HCT116 (cell line): ENCODE results near the gene CAMK1D. TPM values are rescaled to one million over a fixed set of nuclear protein-coding genes. Genes with fewer than 3 reads are reported as not detected.

Experiments
- ATAC-seq: fragments of 200-7000 bp; cut with Tn5 transposase; 2 replicates; pipeline ENCODE4 v1.9.1; 2020; ENCODE audit warnings: mild to moderate bottlenecking, moderate library complexity
- BruUV-seq: library from RNA; stranded (reverse); fragments of 400-500 nt; replicated peaks from 2 replicates; lab custom pipeline; 2021; lab: Mats Ljungman, UMichigan
- CTCF ChIA-PET: fragments of 300-600 bp; sonication (Branson Sonifier 250); formaldehyde crosslinking; loops from one replicate; lab custom pipeline; 2021; ENCODE audit warnings: antibody characterized with exemption; lab: Charles Lee
- POLR2A ChIA-PET: fragments of 300-600, 350-600 bp; sonication (Branson Sonifier 250); formaldehyde crosslinking; loops from one replicate; lab custom pipeline; 2021; ENCODE audit warnings: antibody characterized with exemption; lab: Charles Lee
- RAD21 ChIA-PET, 2 experiments: fragments of 300-600 bp; sonication (Branson Sonifier 250); formaldehyde crosslinking; loops; one replicate each; lab custom pipeline; 2023; ENCODE audit warnings: low total read pairs in 2 of 2; ENCODE audit not compliant: uncharacterized antibody in 2 of 2, unreplicated experiment in 2 of 2, low non-redundant PET in 1 of 2; lab: Charles Lee
- DNase-seq: peaks from one replicate; pipeline ENCODE4 v3.0.0-alpha.2; 2010; ENCODE audit warnings: low read depth, low spot score
- H2AFZ ChIP-seq: fragments of 200-600 bp; shearing (Covaris generic), sonication (generic); 2 replicates; pipeline ENCODE4 v1.6.1; 2017; ENCODE audit warnings: low read depth, mixed run types, mixed read lengths, antibody characterized with exemption, low read length; ENCODE audit not compliant: poor library complexity, severe bottlenecking
- H3K27ac ChIP-seq: 2 replicates; pipeline ENCODE4 v1.5.1; 2012; ENCODE audit warnings: low read depth, low read length
- H3K27me3 ChIP-seq: fragments of 200-600 bp; sonication (generic); 2 replicates; pipeline ENCODE4 v1.6.1; 2016; ENCODE audit warnings: mixed run types, low read length, mixed read lengths; ENCODE audit not compliant: insufficient read depth
- H3K36me3 ChIP-seq, 2 experiments: fragments of 200-500 bp in 1 of 2; fragments of 200-600 bp in 1 of 2; sonication (Bioruptor generic) in 1 of 2; sonication (generic) in 1 of 2; 2 replicates each; pipeline versions ENCODE4 v1.5.1 to v1.6.1; 2014 to 2016; ENCODE audit warnings: low read length in 2 of 2, inconsistent platforms in 1 of 2, mixed read lengths in 1 of 2, mixed run types in 1 of 2; ENCODE audit not compliant: insufficient read depth in 2 of 2, control insufficient read depth in 1 of 2
- H3K4me1 ChIP-seq, 2 experiments: fragments of 200-600 bp in 1 of 2; sonication (generic) in 1 of 2; 2 replicates each; pipeline versions ENCODE4 v1.5.1 to v1.6.1; 2012 to 2017; ENCODE audit warnings: low read length in 2 of 2, inconsistent platforms in 1 of 2, mild to moderate bottlenecking in 1 of 2, mixed read lengths in 1 of 2, mixed run types in 1 of 2, moderate library complexity in 1 of 2; ENCODE audit not compliant: insufficient read depth in 2 of 2, control insufficient read depth in 1 of 2
- H3K4me2 ChIP-seq: fragments of 200-600 bp; sonication (generic); 2 replicates; pipeline ENCODE4 v1.6.1; 2017; ENCODE audit warnings: mixed run types, low read length, mixed read lengths
- H3K4me3 ChIP-seq, 2 experiments: fragments of 200-600 bp in 1 of 2; sonication (generic) in 1 of 2; replicated peaks in 1 of 2; 2 replicates each; pipeline ENCODE4 v1.5.1; 2011 to 2016; ENCODE audit warnings: low read length in 2 of 2, control low read depth in 1 of 2, low read depth in 1 of 2, mild to moderate bottlenecking in 1 of 2, mixed read lengths in 1 of 2, mixed run types in 1 of 2
- H3K79me2 ChIP-seq: fragments of 200-600 bp; sonication (generic); 2 replicates; pipeline ENCODE4 v1.6.1; 2017; ENCODE audit warnings: mild to moderate bottlenecking, mixed run types, low read length, moderate library complexity, mixed read lengths; ENCODE audit not compliant: insufficient read depth
- H3K9ac ChIP-seq: fragments of 200-600 bp; sonication (generic); 2 replicates; pipeline ENCODE4 v1.6.1; 2016; ENCODE audit warnings: low read length, mixed read lengths
- H3K9me2 ChIP-seq: fragments of 200-600 bp; sonication (generic), shearing (Covaris generic); 2 replicates; pipeline ENCODE4 v1.6.1; 2017; ENCODE audit warnings: mixed run types, mild to moderate bottlenecking, moderate library complexity; ENCODE audit not compliant: insufficient read depth
- H3K9me3 ChIP-seq, 2 experiments: fragments of 200-500 bp in 1 of 2; fragments of 200-600 bp in 1 of 2; sonication (Bioruptor generic) in 1 of 2; sonication (generic) in 1 of 2; 2 replicates each; pipeline ENCODE4 v1.6.1; 2014 to 2017; ENCODE audit warnings: low read length in 2 of 2, mixed read lengths in 2 of 2, inconsistent platforms in 1 of 2, low read depth in 1 of 2, mild to moderate bottlenecking in 1 of 2, mixed run types in 1 of 2, moderate library complexity in 1 of 2; ENCODE audit not compliant: control insufficient read depth in 1 of 2, insufficient read depth in 1 of 2
- H4K20me1 ChIP-seq: fragments of 200-600 bp; sonication (generic), shearing (Covaris generic); 2 replicates; pipeline ENCODE4 v1.6.1; 2017; ENCODE audit warnings: mixed run types, mild to moderate bottlenecking, moderate library complexity; ENCODE audit not compliant: insufficient read depth
- CEBPB ChIP-seq: IDR thresholded peaks from 2 replicates; pipeline ENCODE4 v1.6.1; 2012; ENCODE audit warnings: low read depth
- ELF1 ChIP-seq: IDR thresholded peaks from 2 replicates; pipeline ENCODE4 v1.6.1; 2012; ENCODE audit warnings: low read depth, borderline replicate concordance
- EZH2 ChIP-seq: fragments of 200-600 bp; sonication (generic); IDR thresholded peaks from 2 replicates; pipeline ENCODE4 v1.6.1; 2017; ENCODE audit warnings: antibody characterized with exemption, mixed run types
- EZH2phosphoT487 ChIP-seq: fragments of 200-600 bp; IDR thresholded peaks from 2 replicates; pipeline ENCODE4 v1.6.1; 2018; ENCODE audit warnings: antibody characterized with exemption, borderline replicate concordance
- FOSL1 ChIP-seq: IDR thresholded peaks from 2 replicates; pipeline ENCODE4 v1.6.1; 2012; ENCODE audit warnings: low read depth
- POLR2AphosphoS5 ChIP-seq: IDR thresholded peaks from 2 replicates; pipeline ENCODE4 v1.6.1; 2011; ENCODE audit warnings: mild to moderate bottlenecking, low read depth, low read length, moderate library complexity
- RAD21 ChIP-seq: IDR thresholded peaks from 2 replicates; pipeline ENCODE4 v1.6.1; 2012; ENCODE audit warnings: low read depth, mild to moderate bottlenecking
- SP1 ChIP-seq: IDR thresholded peaks from 2 replicates; pipeline ENCODE4 v1.6.1; 2012; ENCODE audit warnings: low read depth
- ZFX ChIP-seq: fragments of 450-650 bp; IDR thresholded peaks from 2 replicates; pipeline ENCODE4 v1.6.1; 2017
- ZNF274 ChIP-seq: fragments of 200-500 bp; sonication (Bioruptor generic); IDR thresholded peaks from 2 replicates; pipeline ENCODE4 v1.6.1; 2014; ENCODE audit warnings: mild to moderate bottlenecking, low read depth, low read length, inconsistent platforms
- intact Hi-C: fragments of 100-400 bp; cut with micrococcal nuclease; formaldehyde crosslinking; loops from 2 replicates; pipeline ENCODE4 v1.10.0; 2022
- total RNA-seq: library from RNA; stranded (reverse); gene quantifications from one replicate; pipeline ENCODE4 v1.2.1, GENCODE V29; 2021; ENCODE audit not compliant: unreplicated experiment
- TF ChIP-seq, protein P1 (sequence below): IDR thresholded peaks from 2 replicates; pipeline ENCODE4 v1.6.1; 2012; ENCODE audit warnings: low read depth
- TF ChIP-seq, protein P2 (sequence below): IDR thresholded peaks from 2 replicates; pipeline ENCODE4 v1.6.1; 2012
- TF ChIP-seq, protein P3 (sequence below), 3 experiments: fragments of 200-600 bp in 1 of 3; sonication (generic) in 1 of 3; IDR thresholded peaks in 2 of 3; conservative IDR thresholded peaks in 1 of 3; 2 replicates each; pipeline ENCODE4 v1.5.1; 2012 to 2017; ENCODE audit warnings: low read depth in 2 of 3, low read length in 2 of 3, antibody characterized with exemption in 1 of 3, borderline replicate concordance in 1 of 3, control low read depth in 1 of 3, mild to moderate bottlenecking in 1 of 3, mixed read lengths in 1 of 3, mixed run types in 1 of 3, moderate library complexity in 1 of 3; ENCODE audit not compliant: insufficient read depth in 1 of 3

CAMK1D gene
- total RNA-seq, 1 experiment from 2014 or later = 9.6 TPM

DNA sequence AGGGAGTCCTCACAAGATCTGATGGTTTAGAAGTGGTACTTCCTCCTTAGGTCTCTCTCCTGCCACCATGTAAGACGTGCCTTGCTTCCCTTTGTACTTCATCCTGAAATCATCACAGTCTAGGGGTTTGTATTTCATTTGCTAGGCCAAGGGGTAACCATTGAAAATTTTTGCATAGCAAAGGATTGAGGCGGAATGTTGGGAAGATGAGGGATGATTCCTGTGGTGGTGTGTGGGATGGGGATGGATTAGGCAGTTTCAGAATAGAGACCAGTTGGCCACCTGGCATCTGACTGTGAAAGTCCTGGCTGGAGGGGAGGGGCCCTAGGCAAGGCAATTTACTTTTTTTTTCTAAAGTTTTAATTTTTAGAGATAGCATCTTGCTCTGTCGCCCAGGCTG, 222.9 kb downstream of the CAMK1D start:
- ATAC-seq = no peak
- BruUV-seq = no TSS peak
- POLR2A ChIA-PET = no interaction called here
- Histone ChIP-seq H3K9me2 (no peaks in the 10 kb centered on the region), H4K20me1 (no peaks in the 10 kb centered on the region), H3K4me1 (no peaks in the 10 kb centered on the region), H3K79me2 (no peaks in the 10 kb centered on the region), H3K36me3 (no peaks in the 10 kb centered on the region)
- intact Hi-C loops = no loop called here
- TF ChIP-seq EZH2phosphoT487 (no peak), EZH2 (no peak), CEBPB (no peak)
- TF ChIP-seq, protein P1, sequence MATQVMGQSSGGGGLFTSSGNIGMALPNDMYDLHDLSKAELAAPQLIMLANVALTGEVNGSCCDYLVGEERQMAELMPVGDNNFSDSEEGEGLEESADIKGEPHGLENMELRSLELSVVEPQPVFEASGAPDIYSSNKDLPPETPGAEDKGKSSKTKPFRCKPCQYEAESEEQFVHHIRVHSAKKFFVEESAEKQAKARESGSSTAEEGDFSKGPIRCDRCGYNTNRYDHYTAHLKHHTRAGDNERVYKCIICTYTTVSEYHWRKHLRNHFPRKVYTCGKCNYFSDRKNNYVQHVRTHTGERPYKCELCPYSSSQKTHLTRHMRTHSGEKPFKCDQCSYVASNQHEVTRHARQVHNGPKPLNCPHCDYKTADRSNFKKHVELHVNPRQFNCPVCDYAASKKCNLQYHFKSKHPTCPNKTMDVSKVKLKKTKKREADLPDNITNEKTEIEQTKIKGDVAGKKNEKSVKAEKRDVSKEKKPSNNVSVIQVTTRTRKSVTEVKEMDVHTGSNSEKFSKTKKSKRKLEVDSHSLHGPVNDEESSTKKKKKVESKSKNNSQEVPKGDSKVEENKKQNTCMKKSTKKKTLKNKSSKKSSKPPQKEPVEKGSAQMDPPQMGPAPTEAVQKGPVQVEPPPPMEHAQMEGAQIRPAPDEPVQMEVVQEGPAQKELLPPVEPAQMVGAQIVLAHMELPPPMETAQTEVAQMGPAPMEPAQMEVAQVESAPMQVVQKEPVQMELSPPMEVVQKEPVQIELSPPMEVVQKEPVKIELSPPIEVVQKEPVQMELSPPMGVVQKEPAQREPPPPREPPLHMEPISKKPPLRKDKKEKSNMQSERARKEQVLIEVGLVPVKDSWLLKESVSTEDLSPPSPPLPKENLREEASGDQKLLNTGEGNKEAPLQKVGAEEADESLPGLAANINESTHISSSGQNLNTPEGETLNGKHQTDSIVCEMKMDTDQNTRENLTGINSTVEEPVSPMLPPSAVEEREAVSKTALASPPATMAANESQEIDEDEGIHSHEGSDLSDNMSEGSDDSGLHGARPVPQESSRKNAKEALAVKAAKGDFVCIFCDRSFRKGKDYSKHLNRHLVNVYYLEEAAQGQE = no peak
- TF ChIP-seq, all 23 proteins: peak for 0
- Histone ChIP-seq H3K27me3 (no peaks in the 10 kb centered on the region), H3K4me3 (no peak overlapping the region), H3K9ac (no peak overlapping the region), H3K27ac (no peak overlapping the region), H3K4me2 (no peak overlapping the region), H2AFZ (no peak overlapping the region), H3K9me3 (peaks cover 4 to 5% of the 10 kb centered on the region in 2 experiments; a peak in 2 of 4 replicates)
- ChIA-PET RAD21 (no interaction called here), CTCF (no interaction called here)
- DNase-seq = no peak

DNA sequence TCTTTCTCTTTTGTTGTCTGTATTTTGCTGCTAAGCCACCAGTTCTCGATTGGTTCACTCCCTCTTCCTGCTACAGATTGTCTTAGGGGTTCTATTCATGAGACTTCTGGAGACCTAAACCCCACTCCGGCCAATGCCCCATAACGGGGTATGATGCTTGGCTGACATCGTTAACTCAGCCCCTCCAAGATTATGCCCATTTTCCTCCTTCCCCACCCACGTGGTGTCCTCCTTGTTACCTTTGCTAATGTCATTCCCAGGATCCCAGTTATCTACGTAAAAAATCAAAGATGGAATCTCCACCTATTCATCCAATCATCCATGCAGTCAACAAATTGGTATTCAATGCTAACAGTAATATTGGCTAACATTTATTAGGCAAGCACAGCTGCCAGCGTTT, 228.3 kb downstream of the CAMK1D start:
- Histone ChIP-seq H3K27ac (no peak overlapping the region), H3K9me3 (peaks cover 4 to 5% of the 10 kb centered on the region in 2 experiments; a peak in 2 of 4 replicates), H3K27me3 (no peaks in the 10 kb centered on the region), H3K4me1 (no peaks in the 10 kb centered on the region), H3K9me2 (no peaks in the 10 kb centered on the region), H2AFZ (no peak overlapping the region), H3K79me2 (no peaks in the 10 kb centered on the region), H3K36me3 (no peaks in the 10 kb centered on the region), H3K4me2 (no peak overlapping the region), H4K20me1 (no peaks in the 10 kb centered on the region), H3K9ac (no peak overlapping the region), H3K4me3 (no peak overlapping the region)
- CTCF ChIA-PET = no interaction called here
- ATAC-seq (no peak), DNase-seq (no peak)
- BruUV-seq = no TSS peak
- intact Hi-C loops = no loop called here
- RAD21 ChIA-PET = no interaction called here
- POLR2A ChIA-PET = no interaction called here
- no peak for TF ChIP-seq POLR2AphosphoS5
- TF ChIP-seq SP1 = no peak
- TF ChIP-seq, protein P2, sequence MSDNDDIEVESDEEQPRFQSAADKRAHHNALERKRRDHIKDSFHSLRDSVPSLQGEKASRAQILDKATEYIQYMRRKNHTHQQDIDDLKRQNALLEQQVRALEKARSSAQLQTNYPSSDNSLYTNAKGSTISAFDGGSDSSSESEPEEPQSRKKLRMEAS = no peak
- no peak for TF ChIP-seq ZNF274
- no peak for TF ChIP-seq FOSL1
- TF ChIP-seq, protein P3, sequence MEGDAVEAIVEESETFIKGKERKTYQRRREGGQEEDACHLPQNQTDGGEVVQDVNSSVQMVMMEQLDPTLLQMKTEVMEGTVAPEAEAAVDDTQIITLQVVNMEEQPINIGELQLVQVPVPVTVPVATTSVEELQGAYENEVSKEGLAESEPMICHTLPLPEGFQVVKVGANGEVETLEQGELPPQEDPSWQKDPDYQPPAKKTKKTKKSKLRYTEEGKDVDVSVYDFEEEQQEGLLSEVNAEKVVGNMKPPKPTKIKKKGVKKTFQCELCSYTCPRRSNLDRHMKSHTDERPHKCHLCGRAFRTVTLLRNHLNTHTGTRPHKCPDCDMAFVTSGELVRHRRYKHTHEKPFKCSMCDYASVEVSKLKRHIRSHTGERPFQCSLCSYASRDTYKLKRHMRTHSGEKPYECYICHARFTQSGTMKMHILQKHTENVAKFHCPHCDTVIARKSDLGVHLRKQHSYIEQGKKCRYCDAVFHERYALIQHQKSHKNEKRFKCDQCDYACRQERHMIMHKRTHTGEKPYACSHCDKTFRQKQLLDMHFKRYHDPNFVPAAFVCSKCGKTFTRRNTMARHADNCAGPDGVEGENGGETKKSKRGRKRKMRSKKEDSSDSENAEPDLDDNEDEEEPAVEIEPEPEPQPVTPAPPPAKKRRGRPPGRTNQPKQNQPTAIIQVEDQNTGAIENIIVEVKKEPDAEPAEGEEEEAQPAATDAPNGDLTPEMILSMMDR (IDR thresholded peaks at IDR 0.05 in 2 of 3, conservative IDR thresholded peaks at IDR 0.05 in 1 of 3; ENCODE audit: borderline replicate concordance in 1 of 3, insufficient read depth in 1 of 3, low read depth in 2 of 3, low read length in 2 of 3) = no peak
- TF ChIP-seq CEBPB = no peak
- no peak for TF ChIP-seq ZFX
- TF ChIP-seq ELF1 = no peak
- TF ChIP-seq EZH2 = no peak
- TF ChIP-seq RAD21 = no peak
